ENCODE measurements around the gene TSPO. TPM values are rescaled to one million over a fixed set of nuclear protein-coding genes. Genes with fewer than 3 reads are reported as not detected.
A peak's percentile ranks its signal among the peaks of the same experiment; 100 is the strongest.
"Not testable (repeated sequence)": the region's sequence is repeated elsewhere in the genome, so short reads cannot be mapped to it uniquely, and the experiment has no call there.

The TSPO gene
- total RNA-seq: 100 to 1,000 TPM; 266 to 426 TPM

GRCh38 chr22:43151251-43152002 lies at the start of gene TSPO:
TSPO (plus strand) TSS chr22:43151559; CDS start chr22:43159239, 7,680 bp downstream.
- Histone ChIP-seq H3K27ac (peak within 1 kb of the TSS; percentile 93), H3K4me1 (peaks cover 5% of the 10 kb centered on the region), H3K27me3 (no peaks in the 10 kb centered on the region), H3K9ac (ENCODE audit: low read depth in 2 of 2, low read length in 2 of 2) (peak within 1 kb of the TSS; percentile 97), H3K4me3 (peak within 1 kb of the TSS; percentile 83), H3K36me3 (no peaks in the 10 kb centered on the region), H3K9me3 (no peaks in the 10 kb centered on the region)
- intact Hi-C loops (cut with DNase I): no loop called here
- DNase-seq: peak; percentile 86
- no peak for TF ChIP-seq CTCF (IDR thresholded peaks at IDR 0.05)

- H3K4me1 ChIP-seq; H3K27me3 ChIP-seq; H3K4me3 ChIP-seq; H3K36me3 ChIP-seq; DNase-seq; H3K9ac ChIP-seq (ENCODE audit: low read depth in 2 of 2, low read length in 2 of 2); intact Hi-C loops (cut with DNase I); H3K9me3 ChIP-seq; H3K27ac ChIP-seq: not testable (repeated sequence)
Measured at GRCh38 chr22:43104056-43104625, 47.2 kb upstream of the TSPO start.

GRCh38 chr22:43104950-43105349 lies 46.4 kb upstream of the TSPO start:
- H3K4me1 ChIP-seq; H3K9ac ChIP-seq (ENCODE audit: low read depth in 2 of 2, low read length in 2 of 2); H3K27ac ChIP-seq; H3K9me3 ChIP-seq; H3K36me3 ChIP-seq; H3K4me3 ChIP-seq; DNase-seq; intact Hi-C loops (cut with DNase I); H3K27me3 ChIP-seq: not testable (repeated sequence)

GRCh38 chr22:43106302-43106701 lies 45.1 kb upstream of the TSPO start:
- H3K9ac ChIP-seq (ENCODE audit: low read depth in 2 of 2, low read length in 2 of 2): no peak overlapping the region
- no peak for TF ChIP-seq CTCF (IDR thresholded peaks at IDR 0.05)
- H3K4me1 ChIP-seq: peaks cover 6% of the 10 kb centered on the region
- intact Hi-C loops (cut with DNase I): no loop called here
- no peak overlapping the region for H3K27ac ChIP-seq
- no peaks in the 10 kb centered on the region for H3K36me3 ChIP-seq
- no peaks in the 10 kb centered on the region for H3K9me3 ChIP-seq
- no peak overlapping the region for H3K4me3 ChIP-seq
- no peak for DNase-seq
- peaks cover 6% of the 10 kb centered on the region for H3K27me3 ChIP-seq

- no peaks in the 10 kb centered on the region for H3K36me3 ChIP-seq
- H3K9me3 ChIP-seq: no peaks in the 10 kb centered on the region
- H3K27me3 ChIP-seq: peaks cover 7% of the 10 kb centered on the region
- no peak overlapping the region for H3K27ac ChIP-seq
- no peak overlapping the region for H3K9ac ChIP-seq (ENCODE audit: low read depth in 2 of 2, low read length in 2 of 2)
- DNase-seq: no peak
- intact Hi-C loops (cut with DNase I): no loop called here
- TF ChIP-seq CTCF (IDR thresholded peaks at IDR 0.05): no peak
- no peak overlapping the region for H3K4me3 ChIP-seq
- H3K4me1 ChIP-seq: peaks cover 7% of the 10 kb centered on the region
Measured at GRCh38 chr22:43109511-43109910, 41.8 kb upstream of the TSPO start.

- peaks cover 7% of the 10 kb centered on the region for H3K4me1 ChIP-seq
- H3K36me3 ChIP-seq: no peaks in the 10 kb centered on the region
- H3K27ac ChIP-seq: no peak overlapping the region
- no peaks in the 10 kb centered on the region for H3K9me3 ChIP-seq
- H3K27me3 ChIP-seq: peaks cover 7% of the 10 kb centered on the region
- no peak for TF ChIP-seq CTCF (IDR thresholded peaks at IDR 0.05)
- H3K4me3 ChIP-seq: peak overlapping the region; percentile 93
- DNase-seq: no peak
- H3K9ac ChIP-seq (ENCODE audit: low read depth in 2 of 2, low read length in 2 of 2): no peak overlapping the region
- intact Hi-C loops (cut with DNase I): no loop called here
Measured at GRCh38 chr22:43109921-43110443, 41.4 kb upstream of the TSPO start.

All from colonic mucosa (tissue), 4 donors.